Liver (tissue), 9 donors: ENCODE measurements around the gene BSDC1. TPM values are rescaled to one million over a fixed set of nuclear protein-coding genes. Genes with fewer than 3 reads are reported as not detected.

Experiments
- DNase-seq: peaks from one replicate; pipeline ENCODE4 v3.0.0-alpha.2; 2017; ENCODE audit warnings: low spot score
- H3K27ac ChIP-seq, 2 donors: one replicate each; pipeline ENCODE4 v1.7.0; 2013; ENCODE audit warnings: inconsistent platforms in 2 of 2, low read length in 2 of 2, control low read depth in 1 of 2, low read depth in 1 of 2, mild to moderate bottlenecking in 1 of 2
- H3K27me3 ChIP-seq, 4 donors: one replicate each; pipeline versions ENCODE4 v1.6.1 to v1.7.0; 2013; ENCODE audit warnings: low read length in 3 of 4, inconsistent platforms in 1 of 4, mild to moderate bottlenecking in 1 of 4, moderate library complexity in 1 of 4; ENCODE audit not compliant: control insufficient read depth in 4 of 4, insufficient read depth in 4 of 4
- H3K36me3 ChIP-seq, 4 donors: one replicate each; pipeline versions ENCODE4 v1.6.1 to v1.7.0; 2013; ENCODE audit warnings: low read length in 3 of 4, mild to moderate bottlenecking in 3 of 4, low read depth in 1 of 4, moderate library complexity in 1 of 4; ENCODE audit not compliant: control insufficient read depth in 4 of 4, insufficient read depth in 3 of 4
- H3K4me1 ChIP-seq, 4 donors: one replicate each; pipeline versions ENCODE4 v1.6.1 to v1.7.0; 2013; ENCODE audit warnings: low read length in 3 of 4, mild to moderate bottlenecking in 3 of 4, moderate library complexity in 1 of 4; ENCODE audit not compliant: control insufficient read depth in 4 of 4, insufficient read depth in 4 of 4
- H3K4me3 ChIP-seq, 3 donors: one replicate each; pipeline versions ENCODE4 v1.6.1 to v1.7.0; 2013; ENCODE audit warnings: low read length in 3 of 3, control low read depth in 1 of 3, low read depth in 1 of 3, mild to moderate bottlenecking in 1 of 3
- H3K9ac ChIP-seq, 2 donors: one replicate each; pipeline ENCODE4 v1.7.0; 2013; ENCODE audit warnings: low read length in 2 of 2, mild to moderate bottlenecking in 2 of 2, moderate library complexity in 2 of 2, control low read depth in 1 of 2, low read depth in 1 of 2
- H3K9me3 ChIP-seq, 4 donors: one replicate each; pipeline versions ENCODE4 v1.6.1 to v1.7.0; 2013; ENCODE audit warnings: low read length in 3 of 4; ENCODE audit not compliant: control insufficient read depth in 4 of 4
- CTCF ChIP-seq: fragments of 150-350 bp; IDR thresholded peaks from 2 replicates; pipeline ENCODE4 v1.5.1; 2017; ENCODE audit warnings: improper control_type of control experiment, low read depth, low read length; ENCODE audit not compliant: missing input control
- EGR1 ChIP-seq, 2 donors: IDR thresholded peaks; 2 replicates each; pipeline ENCODE4 v1.6.1; 2016 to 2018; ENCODE audit warnings: antibody characterized with exemption in 2 of 2, low read depth in 2 of 2
- FOXA1 ChIP-seq: IDR thresholded peaks from 2 replicates; pipeline ENCODE4 v1.6.1; 2016; ENCODE audit warnings: antibody characterized with exemption
- HNF4A ChIP-seq, 2 donors: conservative IDR thresholded peaks; 2 replicates each; pipeline ENCODE4 v1.6.1; 2016; ENCODE audit warnings: antibody characterized with exemption in 2 of 2, mild to moderate bottlenecking in 2 of 2
- JUND ChIP-seq, 2 donors: IDR thresholded peaks; 2 replicates each; pipeline ENCODE4 v1.6.1; 2016; ENCODE audit warnings: antibody characterized with exemption in 2 of 2
- NR2F2 ChIP-seq: IDR thresholded peaks from 2 replicates; pipeline ENCODE4 v1.6.1; 2016; ENCODE audit warnings: antibody characterized with exemption
- RAD21 ChIP-seq, 2 donors: IDR thresholded peaks; 2 replicates each; pipeline ENCODE4 v1.6.1; 2016; ENCODE audit warnings: antibody characterized with exemption in 2 of 2, mild to moderate bottlenecking in 2 of 2
- RXRA ChIP-seq, 2 donors: IDR thresholded peaks; 2 replicates each; pipeline ENCODE4 v1.6.1; 2017 to 2018; ENCODE audit warnings: antibody characterized with exemption in 2 of 2, mild to moderate bottlenecking in 1 of 2
- SP1 ChIP-seq: IDR thresholded peaks from 2 replicates; pipeline ENCODE4 v1.6.1; 2018; ENCODE audit warnings: antibody characterized with exemption, mild to moderate bottlenecking
- TAF1 ChIP-seq: conservative IDR thresholded peaks from 2 replicates; pipeline ENCODE4 v1.6.1; 2016; ENCODE audit warnings: antibody characterized with exemption, mild to moderate bottlenecking
- YY1 ChIP-seq: IDR thresholded peaks from 2 replicates; pipeline ENCODE4 v1.6.1; 2016; ENCODE audit warnings: antibody characterized with exemption, mild to moderate bottlenecking
- WGBS: extraction: QIAGEN DNeasy Blood & Tissue Kit; methylation state at CpG from one replicate; pipeline ENCODE4 v1.1.7; 2013; 5-methylcytosine and 5-hydroxymethylcytosine counted together
- polyA plus RNA-seq, 2 donors: library from polyadenylated mRNA; stranded (reverse) in 1 of 2; unstranded in 1 of 2; fragments of 200-250 nt in 1 of 2; fragments of >200 nt in 1 of 2; fragmentation: Nextera tagmentation in 1 of 2; extraction: Ambion mirVana in 1 of 2; gene quantifications; one replicate each; pipeline versions ENCODE4 v1.2.1 to v1.2.3, GENCODE V29; 2013 to 2015
- total RNA-seq, 2 donors: library from RNA; depleted of rRNA; stranded (reverse); fragments of >200 nt; gene quantifications; one replicate each; pipeline ENCODE4 v1.2.3, GENCODE V29; 2014
- TF ChIP-seq, protein P1 (sequence below): IDR thresholded peaks from 2 replicates; pipeline ENCODE4 v1.6.1; 2016; ENCODE audit warnings: antibody characterized with exemption, mild to moderate bottlenecking
- TF ChIP-seq, protein P2 (sequence below): IDR thresholded peaks from 2 replicates; pipeline ENCODE4 v1.6.1; 2016; ENCODE audit warnings: antibody characterized with exemption
- donor health status: healthy.
- donor health status: healthy.
- donor health status: healthy.
- donor health status: healthy.
- donor health status: healthy.

Gene BSDC1
- total and polyA plus RNA-seq, 4 donors, result 40.0 to 65.9 (median 52.0) TPM

DNA sequence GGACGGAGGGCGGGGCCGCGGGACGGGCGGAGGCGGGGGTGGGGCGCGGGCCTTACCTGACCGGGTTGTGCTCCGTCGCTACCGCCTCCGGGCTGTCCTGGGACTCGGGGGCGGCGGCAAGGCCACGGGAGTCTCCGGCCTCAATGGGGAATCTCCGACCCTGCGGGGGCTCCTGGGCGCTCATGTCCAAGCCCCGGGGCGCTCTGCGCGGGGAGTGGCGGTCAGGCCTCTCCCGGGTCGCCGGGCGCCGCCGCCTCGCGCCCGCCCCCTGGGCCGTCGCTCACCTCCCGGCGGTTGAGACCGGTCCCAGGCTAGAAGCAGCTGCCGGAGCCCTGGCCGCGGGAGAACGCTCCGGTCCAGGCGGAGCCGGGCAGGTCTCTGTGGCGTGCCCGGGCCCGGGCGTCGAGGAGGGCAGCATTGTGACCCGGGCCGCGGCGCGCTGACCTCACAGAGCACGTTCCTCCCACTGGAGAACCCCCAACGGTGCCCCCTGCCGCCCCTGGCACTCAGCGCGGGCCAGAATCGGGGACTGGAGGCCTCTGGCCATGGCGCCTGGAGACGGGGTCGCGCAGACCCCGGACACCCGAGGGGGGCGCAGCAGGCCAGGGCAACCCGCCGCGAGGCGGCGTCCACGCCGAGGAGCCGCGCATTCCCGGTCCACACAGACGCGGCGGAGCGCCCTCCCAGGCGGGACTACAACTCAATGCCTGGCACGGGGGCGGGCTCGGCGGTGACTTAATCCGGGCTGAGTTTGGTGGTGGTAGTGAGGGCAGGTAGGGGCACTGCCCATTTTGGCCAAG is 32.4 kb downstream of the BSDC1 start:
- H3K27me3 ChIP-seq, result no peaks in the 10 kb centered on the region
- TF ChIP-seq CTCF (peak; percentile 20), YY1 (peak; percentile 14), TAF1 (no peak), RAD21 (IDR thresholded peaks at IDR 0.05) (peak; percentile 27 to 53)
- TF ChIP-seq, protein P1, sequence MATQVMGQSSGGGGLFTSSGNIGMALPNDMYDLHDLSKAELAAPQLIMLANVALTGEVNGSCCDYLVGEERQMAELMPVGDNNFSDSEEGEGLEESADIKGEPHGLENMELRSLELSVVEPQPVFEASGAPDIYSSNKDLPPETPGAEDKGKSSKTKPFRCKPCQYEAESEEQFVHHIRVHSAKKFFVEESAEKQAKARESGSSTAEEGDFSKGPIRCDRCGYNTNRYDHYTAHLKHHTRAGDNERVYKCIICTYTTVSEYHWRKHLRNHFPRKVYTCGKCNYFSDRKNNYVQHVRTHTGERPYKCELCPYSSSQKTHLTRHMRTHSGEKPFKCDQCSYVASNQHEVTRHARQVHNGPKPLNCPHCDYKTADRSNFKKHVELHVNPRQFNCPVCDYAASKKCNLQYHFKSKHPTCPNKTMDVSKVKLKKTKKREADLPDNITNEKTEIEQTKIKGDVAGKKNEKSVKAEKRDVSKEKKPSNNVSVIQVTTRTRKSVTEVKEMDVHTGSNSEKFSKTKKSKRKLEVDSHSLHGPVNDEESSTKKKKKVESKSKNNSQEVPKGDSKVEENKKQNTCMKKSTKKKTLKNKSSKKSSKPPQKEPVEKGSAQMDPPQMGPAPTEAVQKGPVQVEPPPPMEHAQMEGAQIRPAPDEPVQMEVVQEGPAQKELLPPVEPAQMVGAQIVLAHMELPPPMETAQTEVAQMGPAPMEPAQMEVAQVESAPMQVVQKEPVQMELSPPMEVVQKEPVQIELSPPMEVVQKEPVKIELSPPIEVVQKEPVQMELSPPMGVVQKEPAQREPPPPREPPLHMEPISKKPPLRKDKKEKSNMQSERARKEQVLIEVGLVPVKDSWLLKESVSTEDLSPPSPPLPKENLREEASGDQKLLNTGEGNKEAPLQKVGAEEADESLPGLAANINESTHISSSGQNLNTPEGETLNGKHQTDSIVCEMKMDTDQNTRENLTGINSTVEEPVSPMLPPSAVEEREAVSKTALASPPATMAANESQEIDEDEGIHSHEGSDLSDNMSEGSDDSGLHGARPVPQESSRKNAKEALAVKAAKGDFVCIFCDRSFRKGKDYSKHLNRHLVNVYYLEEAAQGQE, result no peak
- H3K27ac ChIP-seq, result peak overlapping the region in 1 of 2 donors; percentile 25
- peak overlapping the region in 1 of 3 donors; percentile 37 for H3K4me3 ChIP-seq
- no peak overlapping the region for H3K9ac ChIP-seq
- no peaks in the 10 kb centered on the region for H3K9me3 ChIP-seq
- peaks cover 2 to 20% (median 16%) of the 10 kb centered on the region in 4 donors for H3K36me3 ChIP-seq
- DNase-seq, result peak; percentile 58
- peaks cover 10 to 18% (median 16%) of the 10 kb centered on the region in 4 donors for H3K4me1 ChIP-seq
- 3% methylated on average over 91 of the region's 91 CpGs for WGBS

GRCh38 chr1:32361308-32361673 is 33.0 kb downstream of the BSDC1 start:
- no peaks in the 10 kb centered on the region for H3K27me3 ChIP-seq
- H3K9ac ChIP-seq, result no peak overlapping the region
- TF ChIP-seq, protein P2, sequence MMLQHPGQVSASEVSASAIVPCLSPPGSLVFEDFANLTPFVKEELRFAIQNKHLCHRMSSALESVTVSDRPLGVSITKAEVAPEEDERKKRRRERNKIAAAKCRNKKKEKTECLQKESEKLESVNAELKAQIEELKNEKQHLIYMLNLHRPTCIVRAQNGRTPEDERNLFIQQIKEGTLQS, result no peak
- TF ChIP-seq TAF1 (no peak), RXRA (IDR thresholded peaks at IDR 0.05) (no peak), HNF4A (conservative IDR thresholded peaks at IDR 0.05) (no peak), SP1 (no peak), NR2F2 (no peak)
- H3K4me3 ChIP-seq, result peak overlapping the region in 1 of 3 donors; percentile 37
- no peaks in the 10 kb centered on the region for H3K9me3 ChIP-seq
- H3K27ac ChIP-seq, result no peak overlapping the region
- H3K36me3 ChIP-seq, result peaks cover 0 to 14% (median 11%) of the 10 kb centered on the region in 4 donors
- 62% methylated on average over 35 of the region's 35 CpGs for WGBS
- DNase-seq, result no peak
- H3K4me1 ChIP-seq, result peaks cover 10 to 18% (median 16%) of the 10 kb centered on the region in 4 donors

DNA sequence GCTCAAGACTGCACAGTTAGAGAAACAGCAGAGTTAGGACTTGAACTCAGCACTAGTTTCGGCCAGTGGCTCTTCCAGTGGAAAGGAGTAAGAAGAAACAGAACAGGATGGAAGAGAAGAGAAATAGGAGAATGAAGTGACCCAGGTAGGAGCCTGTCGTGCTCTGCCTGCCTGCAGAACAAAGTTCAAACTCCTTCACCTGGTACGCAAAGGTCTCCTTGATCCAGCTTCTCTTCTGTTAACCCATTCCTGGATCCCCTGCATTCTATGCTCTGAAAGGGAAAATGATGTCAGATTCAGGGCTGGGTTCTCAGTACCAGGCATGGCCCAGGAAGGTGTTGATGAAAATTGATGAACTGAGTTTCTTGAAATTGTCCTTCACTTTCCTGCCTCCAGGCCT is 35.8 kb downstream of the BSDC1 start:
- 41% methylated on average over 3 of the region's 3 CpGs for WGBS

More for the DNA sequence above, 35.8 kb downstream of the BSDC1 start:
- no peak overlapping the region for H3K9ac ChIP-seq
- peaks cover 10 to 28% (median 18%) of the 10 kb centered on the region in 4 donors for H3K4me1 ChIP-seq
- H3K9me3 ChIP-seq, result no peaks in the 10 kb centered on the region
- TF ChIP-seq HNF4A (conservative IDR thresholded peaks at IDR 0.05), result peak; percentile 29 to 30
- no peak for TF ChIP-seq FOXA1
- TF ChIP-seq NR2F2, result no peak
- TF ChIP-seq EGR1 (IDR thresholded peaks at IDR 0.05; ENCODE audit: low read depth in 2 of 2), result no peak
- no peak for TF ChIP-seq JUND (IDR thresholded peaks at IDR 0.05)
- H3K36me3 ChIP-seq, result peaks cover 0 to 5% (median 0%) of the 10 kb centered on the region in 4 donors
- H3K27me3 ChIP-seq, result no peaks in the 10 kb centered on the region
- DNase-seq, result no peak
- H3K4me3 ChIP-seq, result no peak overlapping the region
- no peak overlapping the region for H3K27ac ChIP-seq
